Mucosa of descending colon (tissue), 3 donors: ENCODE data around the gene ZMYND10. TPM values are rescaled to one million over a fixed set of nuclear protein-coding genes. Genes with fewer than 3 reads are reported as not detected.
A peak's percentile ranks its signal among the peaks of the same experiment; 100 is the strongest.

Experiments
- ATAC-seq: fragments of 200-7000 bp; cut with Tn5 transposase; one replicate; pipeline ENCODE4 v1.9.1; 2020; ENCODE audit warnings: mild to moderate bottlenecking, moderate library complexity
- DNase-seq, 3 donors: peaks; one replicate each; pipeline ENCODE4 v3.0.0-alpha.2; 2020
- H3K36me3 ChIP-seq: fragments of 200-600 bp; one replicate; pipeline ENCODE4 v1.8.0; 2021; ENCODE audit warnings: low read depth, mild to moderate bottlenecking
- H3K4me1 ChIP-seq: fragments of 200-600 bp; one replicate; pipeline ENCODE4 v1.8.0; 2021; ENCODE audit warnings: low read depth, mild to moderate bottlenecking
- H3K4me3 ChIP-seq: fragments of 200-600 bp; one replicate; pipeline ENCODE4 v1.8.0; 2021; ENCODE audit warnings: mild to moderate bottlenecking
- H3K9me3 ChIP-seq: fragments of 200-600 bp; one replicate; pipeline ENCODE4 v1.8.0; 2021; ENCODE audit warnings: mild to moderate bottlenecking
- CTCF ChIP-seq: fragments of 200-600 bp; IDR thresholded peaks from one replicate; pipeline ENCODE4 v1.8.0; 2022; ENCODE audit warnings: antibody characterized with exemption, mild to moderate bottlenecking
- intact Hi-C, 2 donors: fragments of 100-400 bp; cut with DNase I in 1 of 2; cut with micrococcal nuclease in 1 of 2; formaldehyde crosslinking; loops; one replicate each; pipeline versions ENCODE4 v1.11.0 to v1.11.1; 2022; cut with DNase I, micrococcal nuclease
- total RNA-seq, 3 donors: library from RNA; stranded (reverse); fragmentation: NEBNext Ultra II Directional in 2 of 3; extraction: Animal tissue kit (Norgen Biotek cat#: 25700) in 2 of 3; gene quantifications; one replicate each; pipeline versions ENCODE4 v1.2.1 to v1.2.4, GENCODE V29; 2021 to 2023
- donor health status: DM: no; HTN: no; CAD: no; lungs with moderate emphysema.
- donor health status: DM: no; HTN: no; CAD: no.
- donor health status: DM: no; HTN: yes; CAD: no.

The ZMYND10 gene
- total RNA-seq, 3 donors from 2014 or later, result 0.20 to 0.60 (median 0.31) TPM

GRCh38 chr3:50319181-50319893, 26.2 kb downstream of the ZMYND10 start:
- Histone ChIP-seq H3K36me3 (no peaks in the 10 kb centered on the region), H3K4me3 (no peak overlapping the region), H3K4me1 (peaks cover 56% of the 10 kb centered on the region), H3K9me3 (no peaks in the 10 kb centered on the region)
- intact Hi-C loops, result no loop called here
- TF ChIP-seq CTCF, result no peak
- no peak for ATAC-seq
- peak in 1 of 3 donors; percentile 52 for DNase-seq

GRCh38 chr3:50318615-50319014, 26.9 kb downstream of the ZMYND10 start:
- peaks cover 55% of the 10 kb centered on the region for H3K4me1 ChIP-seq
- intact Hi-C loops, result no loop called here
- no peaks in the 10 kb centered on the region for H3K36me3 ChIP-seq
- no peak overlapping the region for H3K4me3 ChIP-seq
- H3K9me3 ChIP-seq, result no peaks in the 10 kb centered on the region
- no peak for ATAC-seq
- peak; percentile 19 to 60 (median 41) for DNase-seq
- TF ChIP-seq CTCF, result no peak

GRCh38 chr3:50318163-50318562, 27.4 kb downstream of the ZMYND10 start:
- no peak for TF ChIP-seq CTCF
- DNase-seq (peak in 1 of 3 donors; percentile 40), ATAC-seq (no peak)
- intact Hi-C loops, result no loop called here
- Histone ChIP-seq H3K36me3 (no peaks in the 10 kb centered on the region), H3K4me1 (peaks cover 55% of the 10 kb centered on the region), H3K4me3 (no peak overlapping the region), H3K9me3 (no peaks in the 10 kb centered on the region)

- DNase-seq (peak; percentile 72 to 82 (median 81)), ATAC-seq (peak; percentile 5)
- no peak overlapping the region for H3K4me3 ChIP-seq
- intact Hi-C loops, result no loop called here
- H3K4me1 ChIP-seq, result peaks cover 54% of the 10 kb centered on the region
- TF ChIP-seq CTCF, result no peak
- H3K9me3 ChIP-seq, result no peaks in the 10 kb centered on the region
- H3K36me3 ChIP-seq, result no peaks in the 10 kb centered on the region
These were observed 28.2 kb downstream of the ZMYND10 start for GRCh38 chr3:50317300-50317699.

GRCh38 chr3:50316657-50317242, 28.8 kb downstream of the ZMYND10 start:
- peaks cover 48% of the 10 kb centered on the region for H3K4me1 ChIP-seq
- no peak for TF ChIP-seq CTCF
- H3K9me3 ChIP-seq, result no peaks in the 10 kb centered on the region
- DNase-seq (peak; percentile 87 to 93 (median 90)), ATAC-seq (peak; percentile 77)
- H3K36me3 ChIP-seq, result no peaks in the 10 kb centered on the region
- intact Hi-C loops, result no loop called here
- no peak overlapping the region for H3K4me3 ChIP-seq
